HG02571 (cell line): Measurements from ENCODE around the gene UACA.

Experiments
- ATAC-seq: cut with Tn5 transposase; IDR thresholded peaks from one replicate; pipeline ENCODE4 v1.9.1; 2021; ENCODE audit warnings: mild to moderate bottlenecking, moderate library complexity; ENCODE audit not compliant: unreplicated experiment

UACA gene

DNA sequence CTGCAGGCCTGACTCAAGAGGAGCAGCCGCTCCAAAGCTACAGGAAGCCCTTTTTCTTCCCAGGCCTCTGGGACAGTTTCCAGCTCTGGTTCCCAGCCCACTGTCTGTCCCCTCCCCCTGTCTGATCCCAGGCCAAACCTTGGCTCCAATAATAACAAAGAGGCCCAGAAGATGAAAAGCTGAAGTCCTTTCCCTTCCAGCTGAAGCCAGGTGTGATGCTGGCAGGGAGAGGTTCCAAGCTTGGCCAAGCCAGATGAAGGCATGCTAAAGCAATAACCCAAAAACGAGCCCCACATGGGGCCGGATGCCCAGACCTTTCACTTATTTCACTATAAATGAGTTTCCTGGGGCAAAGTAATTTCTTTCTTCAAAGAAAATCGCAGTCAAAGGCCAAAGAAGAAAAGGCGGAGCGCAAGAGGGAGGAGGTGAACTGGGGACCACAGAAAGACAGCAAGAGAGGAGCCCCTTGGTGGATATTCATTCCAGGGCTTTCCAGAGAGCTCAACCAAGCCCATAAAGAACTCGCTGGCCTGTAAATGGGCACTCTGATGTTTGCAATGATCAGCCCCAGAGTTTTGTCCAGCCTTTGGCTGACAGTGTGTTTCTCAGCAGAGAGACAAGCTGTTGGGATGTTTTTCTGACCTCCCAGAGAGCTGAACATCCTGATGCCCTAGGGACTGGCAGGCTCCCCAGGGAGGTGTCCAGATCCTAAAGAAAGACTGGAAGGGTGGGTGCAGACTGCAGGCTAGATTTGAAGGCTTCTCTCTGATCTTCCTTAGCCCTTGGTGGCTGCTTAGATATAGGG is 157.6 kb downstream of the UACA start:
- ATAC-seq = no peak

DNA sequence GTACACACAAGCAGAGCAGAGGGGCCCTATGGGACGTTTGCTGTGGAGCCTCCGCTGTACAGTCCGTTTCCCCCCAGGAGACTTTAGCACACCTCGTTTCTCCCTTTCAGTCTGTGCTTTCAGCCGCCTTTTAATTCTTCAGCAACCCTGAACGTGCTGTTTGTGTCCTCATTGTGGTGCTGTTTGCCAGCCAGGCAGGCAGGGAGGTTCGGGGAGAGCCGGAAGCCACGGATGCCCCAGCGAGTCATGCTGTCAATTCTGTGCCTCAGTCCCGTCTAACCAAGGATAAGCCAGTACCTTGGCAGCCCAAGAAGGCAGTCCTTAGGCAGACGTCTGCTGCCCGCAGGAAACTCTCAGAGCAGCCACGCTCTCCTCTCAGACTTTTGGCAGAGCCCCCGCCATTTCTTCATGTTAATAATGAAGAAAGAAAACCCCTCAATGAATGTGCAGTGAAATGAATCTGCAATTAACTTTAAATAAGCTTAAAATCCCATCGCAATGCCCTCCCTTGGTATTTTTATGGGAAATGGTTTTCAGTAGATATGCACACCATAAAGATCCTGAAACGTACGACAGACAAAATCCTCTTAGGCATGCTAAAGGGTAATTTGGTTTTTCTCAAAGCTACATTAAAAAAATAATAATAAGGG is 158.6 kb downstream of the UACA start:
- ATAC-seq = no peak
